Panc1 (cell line): ENCODE data around the gene DGCR2. TPM values are rescaled to one million over a fixed set of nuclear protein-coding genes. Genes with fewer than 3 reads are reported as not detected.

Experiments
- ATAC-seq: fragments of 200-7000 bp; cut with Tn5 transposase; 2 replicates; pipeline ENCODE4 v1.9.1; 2020; ENCODE audit warnings: mild to moderate bottlenecking, moderate library complexity
- BruUV-seq: library from RNA; stranded (reverse); fragments of 400-500 nt; replicated peaks from 2 replicates; lab custom pipeline; 2021; lab: Mats Ljungman, UMichigan
- CTCF ChIA-PET: fragments of 300-600 bp; sonication (Branson Sonifier 250); formaldehyde crosslinking; loops from one replicate; lab custom pipeline; 2022; ENCODE audit warnings: antibody characterized with exemption; lab: Charles Lee
- POLR2A ChIA-PET: fragments of 300-600 bp; sonication (Branson Sonifier 250); formaldehyde crosslinking; loops from one replicate; lab custom pipeline; 2022; ENCODE audit warnings: antibody characterized with exemption; lab: Charles Lee
- DNase-seq: peaks from one replicate; pipeline ENCODE4 v3.0.0-alpha.2; 2010; ENCODE audit warnings: low read depth, low spot score
- H3K27ac ChIP-seq: 2 replicates; pipeline ENCODE4 v1.5.1; 2011; ENCODE audit warnings: mild to moderate bottlenecking, low read length, inconsistent platforms
- H3K27me3 ChIP-seq: fragments of 200-500 bp; sonication (Bioruptor generic); 2 replicates; pipeline ENCODE4 v1.6.0; 2014; ENCODE audit warnings: low read length, inconsistent platforms; ENCODE audit not compliant: control insufficient read depth, insufficient read depth
- H3K36me3 ChIP-seq: fragments of 200-500 bp; sonication (Bioruptor generic); 2 replicates; pipeline ENCODE4 v1.5.1; 2014; ENCODE audit warnings: inconsistent platforms, mild to moderate bottlenecking, low read length, moderate library complexity; ENCODE audit not compliant: control insufficient read depth, insufficient read depth
- H3K4me1 ChIP-seq: 2 replicates; pipeline ENCODE4 v1.5.1; 2011; ENCODE audit warnings: inconsistent platforms, mild to moderate bottlenecking, low read length, moderate library complexity; ENCODE audit not compliant: control insufficient read depth, insufficient read depth
- H3K4me3 ChIP-seq, 2 experiments: 2 replicates each; pipeline ENCODE4 v1.5.1; 2011 to 2012; ENCODE audit warnings: low read depth in 2 of 2, low read length in 2 of 2, mild to moderate bottlenecking in 2 of 2, inconsistent platforms in 1 of 2, moderate library complexity in 1 of 2
- H3K9me3 ChIP-seq: fragments of 200-500 bp; sonication (Bioruptor generic); 2 replicates; pipeline ENCODE4 v1.5.1; 2014; ENCODE audit warnings: low read depth, mild to moderate bottlenecking, inconsistent platforms, low read length, moderate library complexity; ENCODE audit not compliant: control insufficient read depth, insufficient read depth
- CTCF ChIP-seq: fragments of 450-650 bp; IDR thresholded peaks from 2 replicates; pipeline ENCODE4 v1.5.1; 2017; ENCODE audit warnings: mild to moderate bottlenecking
- POLR2AphosphoS5 ChIP-seq: IDR thresholded peaks from 2 replicates; pipeline ENCODE4 v1.6.1; 2012; ENCODE audit warnings: mild to moderate bottlenecking, low read depth, low read length, moderate library complexity
- REST ChIP-seq, 2 experiments: IDR thresholded peaks; 2 replicates each; pipeline ENCODE4 v1.6.1; 2011 to 2012; ENCODE audit warnings: low read depth in 2 of 2, control low read depth in 1 of 2, low read length in 1 of 2, mild to moderate bottlenecking in 1 of 2, moderate library complexity in 1 of 2; ENCODE audit not compliant: insufficient read depth in 1 of 2
- SIN3A ChIP-seq: IDR thresholded peaks from 2 replicates; pipeline ENCODE4 v1.6.1; 2012; ENCODE audit warnings: low read depth, mild to moderate bottlenecking, low read length, moderate library complexity, borderline replicate concordance; ENCODE audit not compliant: insufficient read depth
- TCF7L2 ChIP-seq: IDR thresholded peaks from 2 replicates; pipeline ENCODE4 v1.6.1; 2011; ENCODE audit warnings: mild to moderate bottlenecking, low read depth, low read length, inconsistent platforms
- in situ Hi-C: cut with HindIII; loops from 2 replicates; pipeline ENCODE4 v1.10.0; 2016; ENCODE audit warnings: low sequenced_read_pairs, low pct_unique_long_range_greater_than_20kb
- intact Hi-C: fragments of 100-400 bp; cut with micrococcal nuclease; formaldehyde crosslinking; loops from one replicate; pipeline ENCODE4 v1.10.0; 2022; ENCODE audit not compliant: unreplicated experiment
- total RNA-seq: library from RNA; stranded (reverse); gene quantifications from one replicate; pipeline ENCODE4 v1.2.1, GENCODE V29; 2021; ENCODE audit not compliant: unreplicated experiment

The DGCR2 gene
- total RNA-seq, 1 experiment from 2014 or later = 35.1 TPM

GRCh38 chr22:19050117-19050516 is 72.1 kb downstream of the DGCR2 start:
- no peaks in the 10 kb centered on the region for H3K9me3 ChIP-seq
- no peaks in the 10 kb centered on the region for H3K36me3 ChIP-seq
- POLR2A ChIA-PET = no interaction called here
- in situ Hi-C loops (no loop called here), intact Hi-C loops (no loop called here)
- TF ChIP-seq REST (IDR thresholded peaks at IDR 0.05; ENCODE audit: insufficient read depth in 1 of 2, low read depth in 2 of 2, low read length in 1 of 2) = no peak
- no peak for TF ChIP-seq TCF7L2
- no peak for TF ChIP-seq CTCF
- no peak for TF ChIP-seq SIN3A
- TF ChIP-seq POLR2AphosphoS5 = no peak
- no peaks in the 10 kb centered on the region for H3K4me1 ChIP-seq
- BruUV-seq = no TSS peak
- no peak overlapping the region for H3K4me3 ChIP-seq
- ATAC-seq (no peak), DNase-seq (no peak)
- H3K27me3 ChIP-seq = no peaks in the 10 kb centered on the region
- CTCF ChIA-PET = interaction anchor here (0.7 kb wide), 1 partner anchor 141 kb away, joined by 10 read pairs; no protein-coding TSS in a partner anchor
- no peak overlapping the region for H3K27ac ChIP-seq

GRCh38 chr22:19048531-19048930 is 73.7 kb downstream of the DGCR2 start:
- CTCF ChIA-PET = no interaction called here
- Histone ChIP-seq H3K9me3 (no peaks in the 10 kb centered on the region), H3K4me3 (no peak overlapping the region), H3K27me3 (no peaks in the 10 kb centered on the region), H3K36me3 (no peaks in the 10 kb centered on the region), H3K4me1 (no peaks in the 10 kb centered on the region), H3K27ac (no peak overlapping the region)
- no peak for ATAC-seq
- DNase-seq = no peak
- POLR2A ChIA-PET = no interaction called here
- BruUV-seq = no TSS peak
- in situ Hi-C loops (no loop called here), intact Hi-C loops (no loop called here)
- TF ChIP-seq POLR2AphosphoS5 (no peak), CTCF (no peak), REST (IDR thresholded peaks at IDR 0.05; ENCODE audit: insufficient read depth in 1 of 2, low read depth in 2 of 2, low read length in 1 of 2) (no peak), SIN3A (no peak), TCF7L2 (no peak)
